Bronchial epithelial cell (primary cell): ENCODE results near the gene CDK1. TPM values are rescaled to one million over a fixed set of nuclear protein-coding genes. Genes with fewer than 3 reads are reported as not detected.
A peak's percentile ranks its signal among the peaks of the same experiment; 100 is the strongest.

ENCODE experiments used
- DNase-seq: peaks from one replicate; pipeline ENCODE4 v3.0.0-alpha.2; 2010; ENCODE audit warnings: low read depth
- FAIRE-seq: peaks from 2 replicates; lab custom pipeline; 2011; peaks lifted over from hg19 to GRCh38; lab: Jason Lieb, UNC
- H3K27me3 ChIP-seq: 2 replicates; pipeline ENCODE4 v1.5.1; 2011; ENCODE audit warnings: low read length; ENCODE audit not compliant: control insufficient read depth, insufficient read depth
- H3K36me3 ChIP-seq: 2 replicates; pipeline ENCODE4 v1.5.1; 2011; ENCODE audit warnings: low read length; ENCODE audit not compliant: control insufficient read depth, insufficient read depth
- H3K4me3 ChIP-seq: 2 replicates; pipeline ENCODE4 v1.5.1; 2011; ENCODE audit warnings: mild to moderate bottlenecking, low read depth, low read length, control low read depth
- total RNA-seq: library from RNA; depleted of rRNA; stranded (reverse); fragments of >200 nt; gene quantifications from 2 replicates; pipeline ENCODE4 v1.2.1, GENCODE V29; 2014
- TF ChIP-seq, protein P1 (sequence below): IDR thresholded peaks from 2 replicates; pipeline ENCODE4 v1.5.1; 2011; ENCODE audit warnings: mild to moderate bottlenecking, moderate library complexity, low read length, control low read depth, inconsistent platforms; ENCODE audit not compliant: insufficient read depth, severe bottlenecking

CDK1 gene
- total RNA-seq, 1 donor from 2014 or later: 0.79 TPM

DNA sequence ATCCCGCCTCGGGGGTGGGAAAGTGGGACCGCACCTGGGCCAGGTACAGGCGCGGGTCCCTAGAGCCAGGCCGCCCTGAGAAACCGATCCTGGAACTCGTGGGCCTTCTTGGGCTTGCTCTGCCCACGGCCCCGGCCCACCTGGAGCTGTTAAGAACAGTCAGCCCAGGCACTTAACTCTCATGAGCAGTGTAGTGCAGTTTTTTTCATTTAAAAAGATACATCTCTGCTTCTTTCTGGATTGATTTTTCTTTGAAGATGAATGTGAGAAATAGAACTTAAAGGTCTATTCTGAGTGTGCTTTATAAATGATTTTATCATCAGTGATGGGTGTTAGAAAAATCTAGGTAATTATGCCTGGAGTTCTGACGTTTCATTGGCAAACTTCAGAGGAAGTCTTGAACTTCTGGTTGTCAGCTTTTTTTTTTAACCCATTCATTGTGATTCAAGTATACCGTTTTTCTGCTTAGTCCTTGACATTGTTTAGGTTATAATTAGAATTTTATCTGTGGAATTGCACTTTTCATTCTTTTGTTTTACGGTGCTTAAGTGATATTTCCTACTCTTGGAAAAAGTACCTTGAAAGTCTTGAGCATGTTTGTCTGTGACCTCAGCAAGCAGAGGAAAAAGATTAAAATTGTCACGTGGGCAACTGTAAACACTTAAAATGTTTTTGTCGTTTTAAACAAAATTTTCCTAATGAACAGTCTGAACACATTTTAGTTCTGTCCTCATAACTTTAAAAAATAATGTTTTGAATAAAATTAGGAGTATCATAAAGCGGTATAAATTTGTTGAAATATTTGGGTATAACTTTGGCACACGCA lies 906 bp downstream of the CDK1 start:
- no peak for FAIRE-seq
- no peaks in the 10 kb centered on the region for H3K27me3 ChIP-seq
- H3K4me3 ChIP-seq: peak overlapping the region; percentile 77
- no peaks in the 10 kb centered on the region for H3K36me3 ChIP-seq
- DNase-seq: no peak
- TF ChIP-seq, protein P1, sequence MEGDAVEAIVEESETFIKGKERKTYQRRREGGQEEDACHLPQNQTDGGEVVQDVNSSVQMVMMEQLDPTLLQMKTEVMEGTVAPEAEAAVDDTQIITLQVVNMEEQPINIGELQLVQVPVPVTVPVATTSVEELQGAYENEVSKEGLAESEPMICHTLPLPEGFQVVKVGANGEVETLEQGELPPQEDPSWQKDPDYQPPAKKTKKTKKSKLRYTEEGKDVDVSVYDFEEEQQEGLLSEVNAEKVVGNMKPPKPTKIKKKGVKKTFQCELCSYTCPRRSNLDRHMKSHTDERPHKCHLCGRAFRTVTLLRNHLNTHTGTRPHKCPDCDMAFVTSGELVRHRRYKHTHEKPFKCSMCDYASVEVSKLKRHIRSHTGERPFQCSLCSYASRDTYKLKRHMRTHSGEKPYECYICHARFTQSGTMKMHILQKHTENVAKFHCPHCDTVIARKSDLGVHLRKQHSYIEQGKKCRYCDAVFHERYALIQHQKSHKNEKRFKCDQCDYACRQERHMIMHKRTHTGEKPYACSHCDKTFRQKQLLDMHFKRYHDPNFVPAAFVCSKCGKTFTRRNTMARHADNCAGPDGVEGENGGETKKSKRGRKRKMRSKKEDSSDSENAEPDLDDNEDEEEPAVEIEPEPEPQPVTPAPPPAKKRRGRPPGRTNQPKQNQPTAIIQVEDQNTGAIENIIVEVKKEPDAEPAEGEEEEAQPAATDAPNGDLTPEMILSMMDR: no peak

DNA sequence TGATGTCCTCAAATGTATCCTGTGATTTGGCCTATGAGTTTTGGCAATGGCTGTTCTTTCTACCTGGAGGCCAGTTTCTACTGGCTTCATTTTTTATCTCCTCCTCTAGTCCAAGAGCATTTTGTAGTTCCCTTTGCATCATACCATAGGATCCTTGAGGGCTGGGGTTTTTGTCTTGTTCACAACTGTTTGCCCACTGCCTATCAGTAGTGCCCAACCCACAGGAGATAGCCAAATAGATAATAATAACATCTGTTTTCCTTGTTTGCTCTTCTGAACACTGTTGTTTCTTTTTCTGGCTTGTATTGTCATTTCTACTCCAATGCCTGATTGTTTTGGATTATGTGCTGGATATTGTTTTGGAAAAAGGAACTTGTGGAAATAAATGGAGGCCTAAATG lies 3.4 kb downstream of the CDK1 start:
- H3K36me3 ChIP-seq: no peaks in the 10 kb centered on the region
- no peak for FAIRE-seq
- TF ChIP-seq, protein P1: no peak
- H3K27me3 ChIP-seq: no peaks in the 10 kb centered on the region
- no peak for DNase-seq
- H3K4me3 ChIP-seq: no peak overlapping the region

DNA sequence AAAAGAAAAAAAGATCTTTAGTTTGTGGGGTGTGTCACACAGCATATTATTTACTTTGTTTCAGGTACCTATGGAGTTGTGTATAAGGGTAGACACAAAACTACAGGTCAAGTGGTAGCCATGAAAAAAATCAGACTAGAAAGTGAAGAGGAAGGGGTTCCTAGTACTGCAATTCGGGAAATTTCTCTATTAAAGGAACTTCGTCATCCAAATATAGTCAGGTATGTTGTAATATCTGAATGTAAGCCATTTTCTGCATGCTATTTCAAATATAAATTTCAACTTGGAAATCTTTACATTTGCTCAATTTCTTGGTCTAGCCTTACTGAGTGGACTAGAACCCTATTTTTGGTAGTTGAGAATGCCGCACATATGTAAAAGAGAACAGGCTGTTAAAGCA lies 6.4 kb downstream of the CDK1 start:
- Histone ChIP-seq H3K4me3 (no peak overlapping the region), H3K36me3 (no peaks in the 10 kb centered on the region)

DNA sequence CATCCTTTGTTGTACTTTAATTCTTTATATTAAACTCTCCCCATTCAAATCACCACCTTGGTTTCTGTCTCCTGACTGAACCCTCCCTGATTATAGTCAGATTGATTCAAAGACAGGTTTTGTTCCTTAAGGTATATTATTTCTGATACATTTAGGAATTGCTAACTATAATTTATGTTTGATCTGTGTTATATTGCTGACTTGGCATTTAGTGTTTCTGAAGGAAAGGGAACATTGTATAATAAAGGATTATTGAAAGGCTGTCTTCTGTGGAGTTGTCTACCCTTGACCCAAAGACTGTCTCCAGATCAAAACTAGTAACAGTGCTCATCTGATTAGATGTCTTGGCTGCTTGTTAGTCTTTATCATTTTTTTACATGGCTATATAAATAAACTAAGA lies 10.3 kb downstream of the CDK1 start:
- TF ChIP-seq, protein P1: no peak
- DNase-seq (no peak), FAIRE-seq (no peak)
- Histone ChIP-seq H3K27me3 (no peaks in the 10 kb centered on the region), H3K4me3 (no peak overlapping the region), H3K36me3 (no peaks in the 10 kb centered on the region)

More for the DNA sequence above, 6.4 kb downstream of the CDK1 start:
- no peaks in the 10 kb centered on the region for H3K27me3 ChIP-seq
- no peak for DNase-seq
- FAIRE-seq: no peak
- TF ChIP-seq, protein P1: no peak

DNA sequence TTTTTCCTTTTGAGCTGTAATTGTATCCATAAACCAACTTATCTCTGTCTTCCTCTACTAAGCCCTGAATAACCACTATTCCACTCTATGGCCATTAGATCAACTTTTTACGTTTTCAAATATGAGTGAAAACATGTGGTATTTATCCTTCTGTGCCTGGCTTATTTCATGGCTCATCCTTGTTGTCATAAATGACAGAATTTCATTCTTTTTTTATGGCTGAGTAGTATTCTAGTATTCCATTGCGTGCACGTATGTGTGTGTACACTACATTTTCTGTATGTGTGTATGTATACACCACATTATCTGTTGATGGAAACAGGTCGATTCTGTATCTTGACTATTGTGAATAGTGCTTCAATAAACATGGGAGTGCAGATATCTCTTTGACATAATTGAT lies 11.1 kb downstream of the CDK1 start:
- no peak for DNase-seq
- TF ChIP-seq, protein P1: no peak
- no peak overlapping the region for H3K4me3 ChIP-seq
- no peaks in the 10 kb centered on the region for H3K36me3 ChIP-seq
- FAIRE-seq: no peak
- H3K27me3 ChIP-seq: no peaks in the 10 kb centered on the region
